OCI-LY1 (cell line): ENCODE data around the gene CBX4.

Source experiments
- CTCF ChIP-seq: fragments of 200-600 bp; sonication (generic), shearing (Covaris generic); IDR thresholded peaks from 2 replicates; pipeline ENCODE4 v1.5.1; 2017; ENCODE audit warnings: mild to moderate bottlenecking, antibody characterized with exemption, low read length, moderate library complexity, mixed read lengths
- EZH2 ChIP-seq: fragments of 200-600 bp; sonication (generic), shearing (Covaris generic); IDR thresholded peaks from 2 replicates; pipeline ENCODE4 v1.8.0; 2017; ENCODE audit warnings: borderline replicate concordance, mixed run types, mild to moderate bottlenecking, antibody characterized with exemption, low read length, moderate library complexity, mixed read lengths

- TF ChIP-seq CTCF (no peak), EZH2 (no peak)
Observed at GRCh38 chr17:79814974-79815835, 24.0 kb downstream of the CBX4 start.
